Endometrial microvascular endothelial cells (primary cell): Measurements from ENCODE around the gene HLA-G. TPM values are rescaled to one million over a fixed set of nuclear protein-coding genes. Genes with fewer than 3 reads are reported as not detected.
"Not testable (repeated sequence)": the region's sequence is repeated elsewhere in the genome, so short reads cannot be mapped to it uniquely, and the experiment has no call there.

Source experiments
- in situ Hi-C: cut with HindIII; loops from 2 replicates; pipeline ENCODE4 v1.10.0; 2017; ENCODE audit warnings: low sequenced_read_pairs, low pct_unique_long_range_greater_than_20kb; ENCODE audit errors: inconsistent ontology term
- total RNA-seq: library from RNA; depleted of rRNA; stranded (reverse); fragments of >200 nt; gene quantifications from one replicate; pipeline ENCODE4 v1.2.3, GENCODE V29; 2015; ENCODE audit errors: inconsistent ontology term

HLA-G gene
- total RNA-seq = not detected

GRCh38 chr6:29827579-29828470 lies at the start of gene HLA-G:
Gene HLA-G (plus strand): TSS chr6:29827825. CDS start chr6:29827845, 20 bp downstream.
- in situ Hi-C loops = no loop called here

DNA sequence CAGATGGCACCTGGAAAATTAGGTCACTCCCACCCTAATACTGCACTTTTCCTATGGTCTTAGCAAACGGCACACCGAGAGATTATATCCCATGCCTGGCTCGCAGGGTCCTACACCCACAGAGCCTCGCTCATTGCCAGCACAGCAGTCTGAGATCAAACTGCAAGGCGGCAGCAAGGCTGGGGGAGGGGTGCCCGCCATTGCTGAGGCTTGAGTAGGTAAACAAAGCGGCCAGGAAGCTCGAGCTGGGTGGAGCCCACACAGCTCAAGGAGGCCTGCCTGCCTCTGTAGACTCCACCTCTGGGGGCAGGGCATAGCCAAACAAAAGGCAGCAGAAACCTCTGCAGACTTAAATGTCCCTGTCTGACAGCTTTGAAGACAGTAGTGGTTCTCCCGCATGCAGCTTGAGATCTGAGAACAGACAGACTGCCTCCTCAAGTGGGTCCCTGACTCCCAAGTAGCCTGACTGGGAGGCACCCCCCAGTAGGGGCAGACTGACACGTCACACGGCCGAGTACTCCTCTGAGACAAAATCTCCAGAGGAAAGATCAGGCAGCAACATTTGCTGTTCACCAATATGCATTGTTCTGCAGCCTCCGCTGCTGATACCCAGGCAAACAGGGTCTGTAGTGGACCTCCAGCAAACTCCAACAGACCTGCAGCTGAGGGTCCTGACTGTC lies 47.5 kb upstream of the HLA-G start:
- in situ Hi-C loops = not testable (repeated sequence)

- in situ Hi-C loops = no loop called here
Observed at GRCh38 chr6:29789176-29789575, 38.4 kb upstream of the HLA-G start.

DNA sequence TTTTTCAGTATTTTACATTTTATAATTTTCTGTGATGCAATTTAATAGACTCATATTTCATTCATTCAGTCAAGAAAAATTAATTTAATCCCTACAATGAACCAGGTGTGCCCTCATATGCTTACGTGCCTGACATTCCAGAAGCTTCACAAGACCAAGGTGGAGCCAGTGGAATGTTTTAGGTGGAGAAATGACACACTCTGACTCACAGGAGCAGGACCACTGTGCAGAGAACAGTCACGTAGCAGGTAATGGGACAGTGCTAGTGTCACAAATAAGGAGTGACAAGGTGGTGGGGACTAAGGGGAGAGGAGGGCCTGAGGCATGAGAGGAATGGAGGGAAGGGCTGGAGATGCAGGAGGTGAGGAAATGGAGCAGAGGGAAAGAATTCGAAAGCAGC lies 37.0 kb upstream of the HLA-G start:
- in situ Hi-C loops = no loop called here

DNA sequence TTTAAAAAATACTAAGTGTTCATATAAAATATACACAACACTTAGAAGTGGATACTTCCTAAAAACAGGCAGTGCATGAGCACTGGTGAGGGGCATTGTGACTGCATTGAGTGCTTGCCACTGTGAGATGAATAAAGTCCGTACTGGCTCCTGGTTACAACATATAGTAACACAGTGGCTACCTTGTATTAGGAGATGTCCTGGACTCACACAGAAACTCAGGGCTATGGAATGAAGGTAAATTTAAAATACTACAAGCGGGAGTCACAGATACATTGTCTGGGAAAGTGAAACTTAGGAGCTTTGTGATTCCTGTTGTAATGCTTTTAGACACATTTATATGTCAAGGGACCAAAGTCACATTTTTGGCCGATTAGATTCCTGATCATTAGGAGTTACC lies 36.5 kb upstream of the HLA-G start:
- in situ Hi-C loops = no loop called here

DNA sequence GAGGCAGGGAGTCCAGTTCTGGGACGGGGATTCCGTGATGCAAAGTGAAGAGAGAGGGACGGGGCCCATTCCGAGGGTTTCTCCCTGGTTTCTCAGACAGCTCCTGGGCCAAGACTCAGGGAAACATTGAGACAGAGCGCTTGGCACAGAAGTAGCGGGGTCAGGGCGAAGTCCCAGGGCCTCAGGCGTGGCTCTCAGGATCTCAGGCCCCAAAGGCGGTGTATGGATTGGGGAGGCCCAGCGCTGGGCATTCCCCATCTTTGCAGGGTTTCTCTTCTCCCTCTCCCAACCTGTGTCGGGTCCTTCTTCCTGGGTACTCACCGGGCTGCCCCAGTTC lies 35.9 kb upstream of the HLA-G start:
- in situ Hi-C loops = no loop called here

GRCh38 chr6:29792123-29793035 lies 35.2 kb upstream of the HLA-G start:
- in situ Hi-C loops = no loop called here

GRCh38 chr6:29793036-29793356 lies 34.6 kb upstream of the HLA-G start:
- in situ Hi-C loops = no loop called here

DNA sequence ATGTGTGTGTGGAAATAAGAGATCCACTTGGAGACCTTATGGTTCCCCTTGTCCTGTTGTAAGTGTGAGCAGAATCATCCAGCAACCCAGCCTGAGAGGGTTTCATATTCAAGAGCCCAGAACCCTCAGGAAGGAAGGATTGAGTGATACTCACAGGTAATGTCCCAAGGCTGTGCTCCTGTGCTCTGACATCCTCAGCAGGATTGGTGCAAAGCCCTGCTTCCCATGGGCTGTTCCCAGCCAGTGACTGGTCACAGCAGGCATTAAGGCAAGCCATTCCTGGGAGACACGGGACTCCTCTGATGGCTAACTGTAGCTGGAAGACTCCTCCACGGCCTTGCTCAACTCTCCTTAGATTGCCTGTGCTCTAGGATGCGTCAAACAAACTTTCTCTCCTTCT lies 33.8 kb upstream of the HLA-G start:
- in situ Hi-C loops = no loop called here

GRCh38 chr6:29796026-29796425 lies 31.6 kb upstream of the HLA-G start:
- in situ Hi-C loops = no loop called here

GRCh38 chr6:29797135-29797534 lies 30.5 kb upstream of the HLA-G start:
- in situ Hi-C loops = no loop called here

DNA sequence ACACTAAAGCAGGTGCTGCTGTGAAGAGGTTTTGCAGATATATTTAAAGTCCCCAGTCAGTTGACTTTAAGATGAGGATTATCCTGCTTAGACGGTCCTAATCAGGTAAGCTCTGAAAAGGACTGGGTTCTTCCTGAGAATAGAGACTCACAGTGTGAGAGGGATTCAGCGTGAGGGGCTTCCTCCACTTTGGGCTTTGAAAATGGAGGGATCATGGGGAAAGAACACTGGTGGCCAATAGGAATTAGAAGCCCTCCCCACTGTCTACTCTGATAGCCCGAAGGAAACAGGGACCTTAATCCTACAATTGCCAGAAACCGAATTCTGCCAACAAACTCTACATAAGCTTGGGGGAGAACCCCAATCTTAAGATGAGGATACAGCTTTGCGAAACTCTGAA lies 29.7 kb upstream of the HLA-G start:
- in situ Hi-C loops = no loop called here

GRCh38 chr6:29800254-29800653 lies 27.4 kb upstream of the HLA-G start:
- in situ Hi-C loops = no loop called here

- in situ Hi-C loops = no loop called here
Observed at GRCh38 chr6:29806387-29806786, 21.2 kb upstream of the HLA-G start.

GRCh38 chr6:29809249-29809648 lies 18.4 kb upstream of the HLA-G start:
- in situ Hi-C loops = no loop called here

- in situ Hi-C loops = no loop called here
Observed at GRCh38 chr6:29810371-29810770, 17.3 kb upstream of the HLA-G start.

DNA sequence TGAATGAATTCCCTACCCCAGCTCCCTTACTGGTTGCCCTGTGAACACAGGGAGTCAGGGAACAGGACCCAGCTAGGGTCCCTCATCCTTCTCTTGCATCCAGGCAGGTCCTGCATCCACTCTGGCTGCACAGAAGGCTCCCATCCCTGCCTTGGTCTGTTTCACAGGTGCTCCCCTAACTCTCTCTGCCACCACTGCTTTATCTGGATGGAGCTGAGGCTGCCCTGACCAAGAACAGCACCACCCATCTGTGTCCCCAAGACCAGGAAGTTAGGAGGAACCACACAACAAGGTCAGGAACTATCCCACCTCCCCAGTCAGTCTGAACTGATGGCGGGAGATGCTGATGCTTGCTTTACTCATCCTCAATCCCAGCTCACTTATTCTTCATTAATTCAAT lies 16.2 kb upstream of the HLA-G start:
- in situ Hi-C loops = no loop called here

- in situ Hi-C loops = no loop called here
Observed at GRCh38 chr6:29813066-29813465, 14.6 kb upstream of the HLA-G start.

GRCh38 chr6:29813809-29814208 lies 13.8 kb upstream of the HLA-G start:
- in situ Hi-C loops = no loop called here
